Rectal smooth muscle tissue (tissue), 1 donor: Measurements from ENCODE around the gene HPS3.
"Not testable (repeated sequence)": the region's sequence is repeated elsewhere in the genome, so short reads cannot be mapped to it uniquely, and the experiment has no call there.

Source experiments
- H3K27ac ChIP-seq: one replicate; pipeline ENCODE4 v1.7.0; 2013; ENCODE audit warnings: low read depth, low read length, inconsistent platforms
- H3K27me3 ChIP-seq: one replicate; pipeline ENCODE4 v1.7.0; 2013; ENCODE audit warnings: low read length; ENCODE audit not compliant: control insufficient read depth, insufficient read depth
- H3K36me3 ChIP-seq: one replicate; pipeline ENCODE4 v1.7.0; 2013; ENCODE audit warnings: low read length; ENCODE audit not compliant: control insufficient read depth, insufficient read depth
- H3K4me1 ChIP-seq: one replicate; pipeline ENCODE4 v1.7.0; 2013; ENCODE audit warnings: low read length; ENCODE audit not compliant: control insufficient read depth, insufficient read depth
- H3K4me3 ChIP-seq: one replicate; pipeline ENCODE4 v1.7.0; 2013; ENCODE audit warnings: low read length
- H3K9ac ChIP-seq: one replicate; pipeline ENCODE4 v1.7.0; 2013; ENCODE audit warnings: low read length

Gene HPS3

DNA sequence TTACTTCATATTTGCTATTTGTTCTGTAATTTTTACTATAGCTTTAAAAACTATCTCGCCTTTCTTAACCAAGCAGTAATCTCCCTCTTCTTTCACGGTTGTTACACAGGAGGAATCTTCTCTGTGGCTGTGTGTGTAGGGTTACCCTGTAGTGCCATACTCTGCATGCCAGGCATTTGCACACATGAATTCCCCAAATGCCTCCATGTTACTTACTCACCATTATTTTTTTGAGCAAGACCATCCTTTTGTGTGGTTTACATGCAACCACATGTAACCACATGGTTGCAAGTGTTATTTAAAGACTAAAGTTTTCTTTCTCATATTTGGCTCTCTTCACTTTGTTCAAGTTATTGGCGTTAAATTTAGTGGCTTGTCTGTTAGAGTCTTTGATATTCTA, 45.5 kb downstream of the HPS3 start:
- H3K36me3 ChIP-seq, result peaks cover 4% of the 10 kb centered on the region
- H3K27ac ChIP-seq, result no peak overlapping the region
- H3K4me3 ChIP-seq, result no peak overlapping the region
- H3K4me1 ChIP-seq, result peaks cover 4% of the 10 kb centered on the region
- H3K27me3 ChIP-seq, result no peaks in the 10 kb centered on the region
- H3K9ac ChIP-seq, result no peak overlapping the region

DNA sequence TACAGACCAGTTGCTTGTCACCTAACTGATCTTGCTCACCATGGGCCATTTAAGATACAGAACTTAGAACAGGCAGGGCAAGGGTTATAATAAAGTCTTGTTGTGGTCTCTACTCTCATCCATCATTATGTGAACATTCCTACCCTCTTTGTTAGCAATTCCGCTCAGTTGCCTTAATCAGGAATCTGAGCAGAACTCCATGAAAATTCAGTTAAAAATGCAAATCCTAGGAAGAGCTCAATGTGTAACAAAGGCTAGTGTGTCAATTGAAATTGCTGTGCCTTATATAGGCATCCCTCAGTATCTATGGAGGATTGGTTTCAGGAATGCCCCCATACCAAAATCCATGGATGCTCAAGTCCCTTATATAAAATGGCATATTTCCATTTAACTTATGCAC, 47.7 kb downstream of the HPS3 start:
- peaks cover 9% of the 10 kb centered on the region for H3K4me1 ChIP-seq
- no peak overlapping the region for H3K4me3 ChIP-seq
- no peaks in the 10 kb centered on the region for H3K27me3 ChIP-seq
- peaks cover 4% of the 10 kb centered on the region for H3K36me3 ChIP-seq
- H3K27ac ChIP-seq, result no peak overlapping the region
- no peak overlapping the region for H3K9ac ChIP-seq

DNA sequence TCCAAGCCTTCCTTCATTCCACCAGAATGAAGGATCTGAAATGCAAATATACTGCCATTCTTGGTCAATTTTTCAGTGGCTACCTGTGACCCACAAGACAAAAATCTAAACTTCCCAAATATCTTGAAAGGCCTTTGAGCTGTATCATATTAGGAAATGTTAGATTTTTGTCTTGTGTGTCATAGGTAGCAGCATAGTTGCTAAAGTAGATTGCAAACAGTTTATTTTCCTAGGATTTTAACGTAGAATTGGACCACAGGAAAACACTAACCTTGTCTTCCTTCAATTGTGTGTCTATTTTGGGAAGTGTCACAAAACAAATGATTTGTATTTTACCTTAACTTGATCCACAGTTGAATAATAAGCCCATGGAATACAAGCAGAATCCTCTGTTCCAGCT, 49.8 kb downstream of the HPS3 start:
- Histone ChIP-seq H3K4me3 (no peak overlapping the region), H3K27ac (peak overlapping the region; percentile 34), H3K4me1 (peaks cover 9% of the 10 kb centered on the region), H3K36me3 (peaks cover 4% of the 10 kb centered on the region), H3K9ac (no peak overlapping the region), H3K27me3 (no peaks in the 10 kb centered on the region)

DNA sequence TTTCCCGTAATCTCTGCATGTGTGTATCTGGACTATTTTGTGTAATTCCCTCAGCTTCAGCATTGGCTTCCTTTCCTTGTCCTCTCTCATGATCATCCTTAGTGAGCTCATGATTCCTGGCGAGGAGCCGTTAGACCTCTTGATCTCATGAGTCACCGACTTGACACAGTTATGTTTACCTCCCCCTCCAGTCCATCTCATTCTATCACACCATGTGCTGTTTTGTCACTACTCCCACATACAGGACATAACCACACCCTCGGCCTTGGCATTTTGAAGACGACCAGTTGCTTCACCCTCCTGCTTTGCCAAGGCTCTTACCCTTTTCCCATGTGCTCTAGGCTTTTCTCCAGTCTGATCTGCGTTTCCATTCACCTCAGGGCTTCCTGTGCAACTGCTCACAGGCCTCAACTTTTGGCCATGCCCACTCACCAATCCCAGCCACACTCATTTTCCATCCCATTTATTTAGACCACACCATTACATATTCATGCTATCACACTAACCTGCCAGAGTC, 50.7 kb downstream of the HPS3 start:
- peaks cover 9% of the 10 kb centered on the region for H3K4me1 ChIP-seq
- H3K27me3 ChIP-seq, result no peaks in the 10 kb centered on the region
- H3K9ac ChIP-seq, result no peak overlapping the region
- peaks cover 4% of the 10 kb centered on the region for H3K36me3 ChIP-seq
- H3K4me3 ChIP-seq, result no peak overlapping the region
- peak overlapping the region; percentile 34 for H3K27ac ChIP-seq

DNA sequence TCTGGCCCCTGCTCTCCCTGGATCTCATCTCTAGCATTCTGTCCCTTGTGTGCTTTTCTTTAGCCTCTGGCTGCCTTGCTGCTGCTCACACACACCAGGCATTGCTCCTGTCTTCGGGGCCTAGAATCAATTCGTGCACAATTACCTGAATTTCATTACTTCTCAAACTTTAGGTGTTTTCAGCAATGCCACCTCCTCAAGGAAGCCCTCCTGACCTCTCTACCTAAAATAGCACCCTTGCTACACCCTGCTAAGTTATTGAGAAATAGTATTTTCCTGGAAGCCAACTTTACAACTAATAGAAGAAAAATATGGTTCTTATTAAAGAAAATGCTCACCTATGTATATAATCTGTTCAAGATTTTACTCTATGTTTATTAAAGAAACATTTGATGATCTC, 51.7 kb downstream of the HPS3 start:
- peaks cover 4% of the 10 kb centered on the region for H3K36me3 ChIP-seq
- no peak overlapping the region for H3K9ac ChIP-seq
- H3K27me3 ChIP-seq, result no peaks in the 10 kb centered on the region
- H3K4me3 ChIP-seq, result no peak overlapping the region
- peaks cover 9% of the 10 kb centered on the region for H3K4me1 ChIP-seq
- no peak overlapping the region for H3K27ac ChIP-seq

DNA sequence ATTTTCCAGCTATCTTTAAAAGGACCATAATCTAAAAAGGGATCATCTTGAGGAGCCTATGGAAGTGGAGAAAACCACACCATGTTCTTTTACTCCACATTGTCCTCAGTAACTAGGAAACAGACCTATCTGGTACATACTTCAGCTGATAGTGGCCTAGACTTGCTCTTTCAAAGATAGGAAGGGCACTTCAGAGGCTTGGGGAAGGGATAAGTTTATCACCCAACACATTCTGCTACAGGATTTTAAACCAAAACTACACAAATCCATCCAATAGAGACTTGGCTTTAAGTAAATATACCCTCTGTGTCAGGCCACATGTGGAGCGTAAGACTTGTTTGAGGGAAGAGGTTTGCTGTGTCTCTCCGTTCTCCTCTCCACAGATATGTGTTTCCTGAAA, 56.8 kb downstream of the HPS3 start:
- H3K27ac ChIP-seq, result no peak overlapping the region
- H3K36me3 ChIP-seq, result no peaks in the 10 kb centered on the region
- H3K4me3 ChIP-seq, result no peak overlapping the region
- H3K9ac ChIP-seq, result no peak overlapping the region
- no peaks in the 10 kb centered on the region for H3K4me1 ChIP-seq
- H3K27me3 ChIP-seq, result no peaks in the 10 kb centered on the region

DNA sequence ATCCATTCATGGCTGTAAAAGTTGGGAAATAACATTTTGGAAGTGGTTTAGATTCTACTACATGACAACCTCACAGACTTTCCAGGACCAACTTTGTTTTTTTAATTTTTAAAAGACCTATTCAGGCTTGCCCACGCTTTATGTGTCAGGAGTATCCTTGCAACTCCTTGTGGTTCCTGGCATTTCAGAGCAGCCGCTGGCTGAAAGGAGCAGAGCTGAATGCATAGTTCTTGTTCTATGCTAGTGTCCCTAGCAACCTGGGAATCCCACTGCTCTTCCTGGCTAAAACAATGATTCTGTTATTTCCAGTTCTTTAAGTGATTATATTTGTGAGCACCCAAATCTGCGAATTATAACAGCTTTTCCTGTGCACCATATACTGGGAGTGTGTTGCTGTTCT, 57.3 kb downstream of the HPS3 start:
- H3K27ac ChIP-seq, result no peak overlapping the region
- H3K4me3 ChIP-seq, result no peak overlapping the region
- H3K4me1 ChIP-seq, result no peaks in the 10 kb centered on the region
- no peaks in the 10 kb centered on the region for H3K36me3 ChIP-seq
- no peaks in the 10 kb centered on the region for H3K27me3 ChIP-seq
- H3K9ac ChIP-seq, result no peak overlapping the region

DNA sequence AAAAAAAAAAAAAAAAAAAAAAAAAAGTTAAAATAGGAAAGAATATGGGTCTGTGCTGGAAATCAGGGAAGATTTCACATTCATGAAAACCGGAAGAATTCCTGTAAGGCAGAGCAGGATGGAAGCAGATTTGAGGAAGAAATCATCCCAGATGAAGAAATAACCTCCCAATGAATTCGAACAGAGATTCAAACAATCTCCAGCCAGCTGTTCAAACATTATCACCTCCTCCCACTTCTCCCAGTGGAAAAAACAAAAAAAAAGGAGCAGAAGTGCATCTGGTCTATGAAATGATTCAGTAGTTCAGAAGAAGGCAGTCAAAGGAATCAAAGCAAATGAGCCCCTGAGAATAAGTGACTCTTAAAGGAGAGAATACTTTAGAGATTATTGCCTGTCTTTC, 59.1 kb downstream of the HPS3 start:
- no peaks in the 10 kb centered on the region for H3K27me3 ChIP-seq
- H3K9ac ChIP-seq, result no peak overlapping the region
- no peak overlapping the region for H3K4me3 ChIP-seq
- H3K4me1 ChIP-seq, result no peaks in the 10 kb centered on the region
- no peak overlapping the region for H3K27ac ChIP-seq
- no peaks in the 10 kb centered on the region for H3K36me3 ChIP-seq

DNA sequence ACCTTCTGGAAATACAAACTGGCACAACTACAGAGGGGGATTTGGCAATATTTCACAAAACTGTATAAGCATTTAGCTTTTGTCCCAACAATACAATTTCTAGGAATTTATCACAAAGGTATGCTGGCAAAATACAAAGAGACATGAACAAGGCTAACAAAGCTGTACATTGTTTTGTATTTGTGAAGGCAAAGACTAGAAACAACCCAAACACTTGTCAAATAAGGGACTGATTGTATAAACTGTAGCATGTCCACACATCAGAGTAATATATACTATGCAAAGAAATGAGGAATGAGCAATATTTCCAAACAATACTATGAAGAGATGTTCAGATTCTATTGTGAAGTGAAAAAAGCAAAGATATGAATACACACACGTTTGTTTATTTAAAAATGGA, 65.8 kb downstream of the HPS3 start:
- Histone ChIP-seq H3K9ac (no peak overlapping the region), H3K27ac (no peak overlapping the region)

DNA sequence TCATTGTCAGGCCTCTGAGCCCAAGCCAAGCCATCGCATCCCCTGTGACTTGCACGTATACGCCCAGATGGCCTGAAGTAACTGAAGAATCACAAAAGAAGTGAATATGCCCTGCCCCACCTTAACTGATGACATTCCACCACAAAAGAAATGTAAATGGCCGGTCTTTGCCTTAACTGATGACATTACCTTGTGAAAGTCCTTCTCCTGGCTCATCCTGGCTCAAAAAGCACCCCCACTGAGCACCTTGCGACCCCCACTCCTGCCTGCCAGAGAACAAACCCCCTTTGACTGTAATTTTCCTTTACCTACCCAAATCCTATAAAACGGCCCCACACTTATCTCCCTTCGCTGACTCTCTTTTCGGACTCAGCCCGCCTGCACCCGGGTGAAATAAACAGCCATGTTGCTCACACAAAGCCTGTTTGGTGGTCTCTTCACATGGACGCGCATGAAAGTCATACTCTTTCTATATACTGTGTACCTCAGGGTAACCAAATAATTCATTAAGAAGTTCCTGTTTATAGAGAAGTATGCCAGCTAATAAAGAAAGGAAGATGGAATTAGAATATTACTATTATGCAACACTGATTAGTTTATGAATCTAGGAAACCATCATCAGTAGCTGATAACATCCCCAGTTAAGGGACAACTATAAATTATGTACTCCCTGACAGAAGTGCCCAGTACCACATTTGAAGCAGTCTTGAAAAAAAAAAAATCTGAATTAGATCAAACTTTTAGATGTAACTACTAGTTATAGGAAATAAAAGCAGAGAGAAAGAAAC, 67.6 kb downstream of the HPS3 start:
- not testable (repeated sequence) for H3K4me1 ChIP-seq, H3K9ac ChIP-seq, H3K4me3 ChIP-seq, H3K27ac ChIP-seq, H3K27me3 ChIP-seq, H3K36me3 ChIP-seq

More for the DNA sequence above, 65.8 kb downstream of the HPS3 start:
- no peaks in the 10 kb centered on the region for H3K36me3 ChIP-seq
- H3K4me3 ChIP-seq, result no peak overlapping the region
- H3K27me3 ChIP-seq, result no peaks in the 10 kb centered on the region
- no peaks in the 10 kb centered on the region for H3K4me1 ChIP-seq

DNA sequence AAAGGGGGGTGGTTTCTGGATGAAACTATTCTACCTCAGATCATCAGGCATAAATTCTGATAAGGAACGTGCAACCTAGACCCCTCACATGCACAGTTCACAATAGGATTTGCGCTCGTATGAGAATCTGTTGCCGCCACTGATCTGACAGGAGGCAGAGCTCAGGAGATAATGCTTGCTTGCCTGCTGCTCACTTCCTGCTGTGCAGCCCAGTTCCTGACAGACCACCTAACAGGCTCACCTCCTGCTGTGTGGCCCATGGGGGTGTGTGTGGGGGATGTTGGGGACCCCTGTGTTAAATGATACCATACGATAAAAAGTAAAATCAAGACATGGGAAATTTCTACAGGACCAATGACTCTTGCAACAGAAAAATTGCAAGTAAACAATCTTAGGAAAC, 68.2 kb downstream of the HPS3 start:
- Histone ChIP-seq H3K4me3 (no peak overlapping the region), H3K9ac (no peak overlapping the region)

DNA sequence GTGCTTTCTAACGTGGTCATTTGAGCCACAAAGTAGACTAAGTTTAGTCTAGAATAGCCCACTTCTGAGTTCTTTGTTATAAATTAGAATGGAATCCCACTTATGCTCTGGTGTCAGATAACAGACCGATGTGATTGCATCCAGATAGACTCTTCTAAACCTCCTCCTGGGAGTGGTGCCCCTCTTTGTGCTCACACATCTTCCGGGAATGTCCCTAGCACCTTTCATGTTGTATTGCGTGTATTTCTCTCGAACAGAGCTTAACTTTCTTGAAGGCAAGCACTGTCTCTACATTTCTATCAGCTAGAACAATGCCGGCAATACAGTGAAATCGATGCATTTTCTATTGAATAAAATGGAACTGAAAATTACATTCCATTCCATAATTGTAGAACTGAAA, 69.2 kb downstream of the HPS3 start:
- H3K27ac ChIP-seq, result no peak overlapping the region
- H3K27me3 ChIP-seq, result no peaks in the 10 kb centered on the region
- H3K4me1 ChIP-seq, result no peaks in the 10 kb centered on the region
- H3K9ac ChIP-seq, result no peak overlapping the region
- no peaks in the 10 kb centered on the region for H3K36me3 ChIP-seq
- H3K4me3 ChIP-seq, result no peak overlapping the region

More for the DNA sequence above, 68.2 kb downstream of the HPS3 start:
- no peaks in the 10 kb centered on the region for H3K36me3 ChIP-seq
- H3K27me3 ChIP-seq, result no peaks in the 10 kb centered on the region
- no peak overlapping the region for H3K27ac ChIP-seq
- no peaks in the 10 kb centered on the region for H3K4me1 ChIP-seq

DNA sequence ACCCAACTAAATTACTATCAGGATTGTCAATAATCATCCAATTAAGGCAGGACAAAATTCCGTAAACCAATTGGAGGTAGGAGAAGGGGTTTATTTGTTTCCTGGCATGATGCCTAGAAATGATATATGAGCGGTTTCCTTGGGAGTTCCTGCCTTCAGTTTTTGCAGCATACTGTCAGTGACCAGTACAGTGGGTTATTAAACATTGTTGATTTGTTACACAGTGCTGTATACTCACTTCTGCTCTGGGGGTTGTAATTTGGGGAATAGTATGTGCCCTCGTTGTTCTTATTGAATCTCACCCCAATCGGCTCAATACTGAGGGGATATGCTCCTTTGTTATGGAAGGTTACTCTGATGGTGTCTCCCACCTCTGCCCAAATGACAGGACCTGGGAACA, 70.0 kb downstream of the HPS3 start:
- Histone ChIP-seq H3K9ac (no peak overlapping the region), H3K4me1 (no peaks in the 10 kb centered on the region), H3K4me3 (no peak overlapping the region), H3K27me3 (no peaks in the 10 kb centered on the region), H3K27ac (no peak overlapping the region), H3K36me3 (no peaks in the 10 kb centered on the region)
